NCI-H187 treated with DMSO at 0.1 percent for 48 hours (cell line): ENCODE data around the gene LRP1B.

Experiments used
- DNase-seq: peaks from one replicate; lab custom pipeline; 2025; lab: John Stamatoyannopoulos, UW

Gene LRP1B

DNA sequence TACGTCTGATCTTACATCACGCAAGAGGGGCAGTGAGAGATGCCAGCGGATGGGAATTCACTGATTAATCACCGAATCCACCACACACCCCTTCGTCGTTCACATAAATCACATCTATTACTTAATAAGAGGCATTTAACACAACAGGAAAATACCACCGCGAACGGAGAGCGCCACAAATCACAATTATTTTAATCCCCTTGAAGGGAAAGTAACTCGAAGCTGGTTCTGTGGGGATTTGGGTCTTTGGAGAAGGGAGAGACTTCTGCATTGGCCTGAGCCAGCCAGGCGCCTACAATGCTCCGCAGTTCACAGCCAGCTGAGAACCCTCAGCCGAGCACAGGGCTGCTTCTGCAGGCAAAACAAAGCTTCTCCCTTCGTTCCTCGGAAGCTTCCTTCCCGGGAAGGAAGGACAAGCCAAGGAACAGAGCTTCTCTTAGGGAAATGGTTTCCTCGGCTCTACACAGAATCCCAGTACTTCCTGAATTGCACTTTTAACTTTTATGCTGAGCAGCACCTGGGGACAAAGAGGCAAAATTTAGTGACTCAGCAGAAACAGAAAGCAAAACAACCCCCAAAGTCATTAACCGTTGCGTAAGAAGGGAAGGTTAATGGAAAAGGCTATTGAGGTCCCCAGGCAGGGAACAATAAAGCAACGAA lies at the start of gene LRP1B:
Gene LRP1B, minus strand, starts transcription at position 7 of the 660 bp plus-strand sequence. CDS start 287 bp downstream, outside the sequence.
- DNase-seq, result no peak

DNA sequence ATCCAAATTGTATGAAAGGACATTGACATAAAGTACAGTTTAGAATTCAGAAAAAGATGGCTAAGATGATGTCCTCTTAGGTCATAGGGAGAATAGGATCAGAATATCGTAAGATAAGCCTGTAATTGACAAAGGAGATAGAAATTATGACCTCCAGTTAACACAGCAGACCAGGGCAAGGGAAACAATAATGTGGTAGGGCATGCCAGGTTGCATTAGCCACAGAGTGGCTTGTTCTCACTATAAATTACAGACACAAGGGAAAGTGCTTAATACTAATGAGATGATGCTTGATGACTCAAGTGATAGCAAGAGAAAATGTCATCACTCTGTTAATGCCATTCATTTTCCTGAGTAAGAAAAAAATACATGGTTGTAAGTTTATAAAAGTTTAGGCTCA lies 48.9 kb upstream of the LRP1B start:
- DNase-seq, result no peak

- DNase-seq, result no peak
These were observed 47.8 kb upstream of the LRP1B start for GRCh38 chr2:142178604-142179003.

DNA sequence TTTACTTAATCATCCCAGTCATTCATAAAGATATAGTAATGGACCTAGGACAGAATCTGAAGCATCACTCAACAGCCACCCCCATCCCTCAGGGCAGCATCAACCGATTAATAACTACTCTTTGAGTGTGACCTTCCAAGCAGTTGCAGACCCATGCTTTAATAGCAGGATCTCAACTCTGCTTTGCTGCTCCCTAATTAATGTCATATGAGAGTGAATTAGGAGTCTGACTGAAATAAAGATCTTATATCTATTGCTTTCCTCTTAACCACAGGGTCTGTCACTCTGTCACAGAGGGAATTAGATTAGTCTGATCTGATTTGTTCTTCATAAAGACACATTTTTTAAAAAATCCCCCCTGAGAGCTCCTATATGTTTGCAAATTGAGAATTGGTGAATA lies 46.1 kb upstream of the LRP1B start:
- no peak for DNase-seq

- DNase-seq, result no peak
These were observed 45.1 kb upstream of the LRP1B start for GRCh38 chr2:142175813-142176338.

DNA sequence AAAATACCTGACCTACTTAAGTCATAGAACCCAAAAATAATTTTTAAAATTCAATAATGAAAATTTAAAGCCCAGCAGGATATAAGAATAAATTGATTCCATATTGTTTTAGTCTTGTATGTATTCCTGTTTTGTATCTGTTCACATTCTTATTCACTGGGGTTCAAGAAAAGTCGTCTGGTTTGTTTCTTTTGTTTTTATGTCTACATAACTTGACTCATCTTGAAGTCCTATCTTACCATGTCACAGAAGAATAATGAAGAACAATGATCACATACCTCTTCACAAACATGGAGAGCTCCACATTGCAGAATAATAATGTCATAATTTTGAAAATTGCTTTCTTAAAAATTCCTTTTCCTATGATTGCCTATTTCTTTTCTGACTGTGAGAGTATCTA lies 43.4 kb upstream of the LRP1B start:
- DNase-seq, result no peak

DNA sequence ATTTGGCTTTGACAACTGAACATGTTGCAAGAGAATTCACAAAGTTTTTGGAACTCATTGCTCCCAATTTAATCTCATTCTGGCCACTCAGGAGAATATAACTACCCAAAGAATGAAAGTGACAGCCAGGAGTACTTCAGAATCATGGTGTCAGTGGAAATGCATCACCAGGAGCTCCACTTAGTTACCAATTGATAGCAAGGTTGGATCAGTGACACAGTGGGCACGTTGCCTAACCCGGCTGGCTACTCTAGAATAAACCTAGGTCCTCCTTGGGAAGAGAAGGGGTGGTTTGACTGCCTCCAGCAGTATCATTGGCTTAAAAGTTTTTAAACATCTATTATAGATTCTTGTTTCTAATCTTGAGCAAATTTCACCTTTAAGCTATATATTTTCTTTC lies 40.0 kb upstream of the LRP1B start:
- DNase-seq, result no peak

- DNase-seq, result no peak
These were observed 35.0 kb upstream of the LRP1B start for GRCh38 chr2:142165790-142166189.

DNA sequence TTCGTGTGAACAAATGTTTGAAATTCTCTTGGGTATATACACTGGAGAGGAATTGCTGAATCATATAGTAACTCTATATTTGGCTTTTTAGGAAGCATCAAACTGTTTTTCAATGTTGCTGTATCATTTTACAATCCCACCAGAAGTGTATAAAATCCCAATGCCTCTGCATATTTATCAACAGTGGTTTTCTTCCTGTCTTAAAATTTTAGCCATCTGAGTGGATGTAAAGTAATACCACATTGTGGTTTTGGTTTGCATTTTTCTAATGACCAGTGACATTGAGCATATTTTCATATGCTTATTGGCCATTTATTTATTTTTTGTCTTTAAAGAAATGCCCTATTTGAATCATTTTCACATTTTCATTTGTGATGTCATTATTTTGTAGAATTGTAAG lies 22.8 kb upstream of the LRP1B start:
- DNase-seq, result no peak

DNA sequence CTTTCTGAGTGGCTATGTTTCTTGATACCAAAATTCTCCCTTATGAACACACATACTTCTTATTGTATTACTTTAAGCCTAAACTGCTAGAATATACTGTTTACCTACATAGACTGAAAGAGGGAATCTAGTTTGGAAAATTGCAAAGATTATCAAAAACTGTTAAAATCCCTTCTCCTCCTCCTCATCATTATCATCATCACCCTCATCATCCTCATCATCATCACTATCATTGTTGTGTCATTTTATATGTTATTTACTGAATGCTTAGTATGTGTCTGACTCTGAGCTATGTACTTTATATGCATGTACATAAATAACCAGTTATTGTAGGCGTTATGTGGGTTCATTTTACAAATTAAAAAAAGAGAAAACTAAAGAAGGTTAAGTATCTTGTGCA lies 19.6 kb upstream of the LRP1B start:
- no peak for DNase-seq

- DNase-seq, result no peak
These were observed 13.7 kb upstream of the LRP1B start for GRCh38 chr2:142144547-142144946.

GRCh38 chr2:142142595-142142994 lies 11.8 kb upstream of the LRP1B start:
- no peak for DNase-seq

GRCh38 chr2:142140434-142140845 lies 9.6 kb upstream of the LRP1B start:
- no peak for DNase-seq

DNA sequence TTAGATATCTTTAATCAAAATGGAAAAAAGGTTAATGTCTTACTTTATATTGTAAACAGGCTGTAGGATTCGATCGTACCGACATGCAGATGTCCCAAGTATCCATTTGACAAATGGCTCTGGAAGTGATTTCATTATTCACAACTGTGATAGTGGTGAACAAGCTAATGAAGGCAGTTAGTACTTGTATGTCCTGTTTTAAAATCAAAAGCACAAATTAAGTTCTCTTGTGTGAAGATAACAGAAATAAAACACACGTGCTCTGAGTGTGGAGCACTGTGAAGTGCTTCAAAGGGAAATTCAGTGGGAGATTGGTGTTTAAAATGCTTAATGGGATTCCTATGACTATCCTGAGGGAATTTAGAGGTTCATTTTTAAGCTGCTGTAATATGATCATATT lies 8.6 kb upstream of the LRP1B start:
- no peak for DNase-seq

- no peak for DNase-seq
These were observed 5.8 kb upstream of the LRP1B start for GRCh38 chr2:142136571-142136970.

DNA sequence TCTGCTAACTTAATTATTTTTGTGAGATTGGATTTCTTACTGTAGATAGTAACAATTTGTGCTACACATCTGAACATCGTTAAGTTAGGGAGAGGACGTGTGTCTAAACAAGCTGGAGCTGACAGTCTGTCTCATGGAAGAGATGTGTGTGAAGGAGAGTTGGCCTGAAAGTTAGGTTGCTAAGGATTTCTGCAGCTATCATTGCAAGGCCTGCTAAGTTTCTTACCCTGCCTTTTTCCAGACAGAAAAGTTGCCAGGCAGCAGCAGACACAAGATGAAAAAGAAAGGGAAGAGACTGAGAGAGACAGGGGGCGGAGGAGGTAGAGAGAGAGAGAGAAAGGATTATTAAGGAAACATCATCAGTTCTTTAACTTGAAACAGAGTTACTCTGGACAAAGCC lies 4.1 kb upstream of the LRP1B start:
- no peak for DNase-seq

- no peak for DNase-seq
These were observed 456 bp downstream of the LRP1B start for GRCh38 chr2:142130111-142131009.

GRCh38 chr2:142128105-142128504 lies 2.7 kb downstream of the LRP1B start:
- no peak for DNase-seq

DNA sequence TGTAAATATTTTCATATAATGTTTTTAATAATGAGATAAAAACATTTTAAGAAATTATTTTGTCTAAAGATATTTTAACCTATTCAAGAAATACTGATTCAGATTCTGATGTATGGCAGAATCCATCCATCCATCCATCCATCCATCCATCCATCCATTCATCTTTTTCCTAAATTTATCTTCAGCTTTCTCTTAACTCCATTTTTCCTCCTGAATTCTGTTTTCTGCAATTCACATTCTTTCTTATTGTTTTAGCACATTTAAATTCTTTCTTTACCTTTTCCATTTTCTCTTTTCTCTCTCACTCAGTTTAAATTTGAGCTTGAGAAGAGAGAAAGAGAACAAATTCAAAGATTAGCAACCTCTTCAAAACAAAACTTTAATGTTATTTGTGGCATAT lies 3.6 kb downstream of the LRP1B start:
- no peak for DNase-seq

DNA sequence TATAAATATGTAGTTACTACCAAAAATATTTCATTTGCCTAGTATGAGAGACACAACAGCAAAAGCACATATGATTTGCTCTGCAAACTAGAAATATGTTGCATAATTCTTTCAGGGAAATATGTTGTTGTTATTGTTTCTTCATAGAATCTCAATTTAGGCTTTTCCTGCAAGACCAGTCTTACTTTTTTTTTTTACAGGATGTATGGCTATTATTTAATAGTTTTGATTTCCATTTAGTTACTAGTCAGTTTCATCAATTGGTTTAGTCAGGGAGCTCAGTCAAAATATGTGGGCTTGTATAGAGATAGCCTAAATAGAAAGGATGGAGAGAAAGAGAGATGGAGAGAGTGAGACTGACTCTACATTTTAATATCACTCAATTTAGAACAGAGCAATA lies 6.1 kb downstream of the LRP1B start:
- DNase-seq, result no peak

- no peak for DNase-seq
These were observed 11.5 kb downstream of the LRP1B start for GRCh38 chr2:142119347-142119746.

- DNase-seq, result no peak
These were observed 18.0 kb downstream of the LRP1B start for GRCh38 chr2:142112757-142113221.

DNA sequence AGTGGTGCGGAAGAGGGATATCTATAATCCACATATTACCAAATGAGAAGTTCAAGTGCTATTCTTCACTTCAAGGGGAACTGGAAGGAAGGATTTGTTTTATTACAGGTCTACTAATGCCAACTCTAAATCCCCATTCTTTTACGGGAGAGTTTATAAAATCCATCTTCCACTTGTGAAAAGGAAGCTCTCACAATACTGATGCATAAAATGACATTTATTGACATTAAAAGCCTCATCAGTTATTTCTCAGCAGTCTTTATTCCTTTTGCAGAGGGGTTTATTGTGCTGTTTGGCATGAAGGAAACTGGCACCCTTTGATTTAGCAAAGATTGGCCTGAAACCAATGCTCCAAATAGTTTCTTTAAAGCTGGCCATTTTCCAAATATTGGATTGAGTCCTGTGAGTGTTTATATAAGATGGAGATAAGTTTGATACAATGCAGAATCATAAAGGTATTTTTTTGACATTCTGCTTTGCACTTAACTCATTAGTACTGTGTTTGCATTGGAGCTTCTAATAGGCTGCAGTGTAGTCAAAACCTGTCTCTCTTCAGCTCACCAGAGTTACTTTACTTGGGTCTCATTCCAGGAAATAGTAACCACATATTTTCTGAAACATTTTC lies 26.6 kb downstream of the LRP1B start:
- DNase-seq, result no peak
